ENCODE data around the gene TCAF1. TPM values are rescaled to one million over a fixed set of nuclear protein-coding genes. Genes with fewer than 3 reads are reported as not detected.

TCAF1 gene
- total RNA-seq, 6 donors from 2014 or later: 17.8 to 40.1 (median 26.5) TPM

DNA sequence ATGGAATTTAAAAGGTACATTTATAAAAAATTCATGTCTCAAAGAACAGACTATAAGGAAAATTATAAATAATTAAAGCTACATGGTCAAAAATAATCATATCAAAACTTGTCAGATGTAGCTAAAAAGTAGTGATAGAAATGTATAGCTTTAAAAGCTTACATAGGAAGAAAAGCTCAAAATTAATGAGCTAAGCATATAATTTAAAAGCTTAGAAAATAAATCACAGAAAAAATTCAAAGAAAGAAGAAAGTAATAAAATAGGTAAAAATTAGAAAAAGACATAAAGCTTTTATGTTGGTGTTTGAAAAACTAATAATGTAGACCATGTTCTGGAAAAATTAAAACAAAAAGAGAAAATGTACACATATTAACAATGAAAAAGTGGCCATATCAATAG is 5.3 kb downstream of the TCAF1 start:
- H3K27me3 ChIP-seq: no peaks in the 10 kb centered on the region
- no peak overlapping the region for H3K4me3 ChIP-seq
- H3K36me3 ChIP-seq: no peaks in the 10 kb centered on the region
- H3K9me3 ChIP-seq: no peaks in the 10 kb centered on the region
- TF ChIP-seq EP300 (IDR thresholded peaks at IDR 0.05) (no peak), POLR2AphosphoS5 (IDR thresholded peaks at IDR 0.05) (no peak), POLR2A (IDR thresholded peaks at IDR 0.05) (no peak)
- TF ChIP-seq, protein P1, sequence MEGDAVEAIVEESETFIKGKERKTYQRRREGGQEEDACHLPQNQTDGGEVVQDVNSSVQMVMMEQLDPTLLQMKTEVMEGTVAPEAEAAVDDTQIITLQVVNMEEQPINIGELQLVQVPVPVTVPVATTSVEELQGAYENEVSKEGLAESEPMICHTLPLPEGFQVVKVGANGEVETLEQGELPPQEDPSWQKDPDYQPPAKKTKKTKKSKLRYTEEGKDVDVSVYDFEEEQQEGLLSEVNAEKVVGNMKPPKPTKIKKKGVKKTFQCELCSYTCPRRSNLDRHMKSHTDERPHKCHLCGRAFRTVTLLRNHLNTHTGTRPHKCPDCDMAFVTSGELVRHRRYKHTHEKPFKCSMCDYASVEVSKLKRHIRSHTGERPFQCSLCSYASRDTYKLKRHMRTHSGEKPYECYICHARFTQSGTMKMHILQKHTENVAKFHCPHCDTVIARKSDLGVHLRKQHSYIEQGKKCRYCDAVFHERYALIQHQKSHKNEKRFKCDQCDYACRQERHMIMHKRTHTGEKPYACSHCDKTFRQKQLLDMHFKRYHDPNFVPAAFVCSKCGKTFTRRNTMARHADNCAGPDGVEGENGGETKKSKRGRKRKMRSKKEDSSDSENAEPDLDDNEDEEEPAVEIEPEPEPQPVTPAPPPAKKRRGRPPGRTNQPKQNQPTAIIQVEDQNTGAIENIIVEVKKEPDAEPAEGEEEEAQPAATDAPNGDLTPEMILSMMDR (IDR thresholded peaks at IDR 0.05): no peak
- no peak overlapping the region for H3K27ac ChIP-seq
- no peak for DNase-seq
- ATAC-seq (ENCODE audit: low FRiP score in 2 of 2): no peak
- peaks cover 11 to 18% (median 16%) of the 10 kb centered on the region in 4 donors for H3K4me1 ChIP-seq

GRCh38 chr7:143892527-143893300 is 9.3 kb downstream of the TCAF1 start:
- DNase-seq (no peak), ATAC-seq (ENCODE audit: low FRiP score in 2 of 2) (no peak)
- 90 to 92% methylated on average over 5 of the region's 5 CpGs for WGBS, 2 donors
- H3K4me3 ChIP-seq: no peak overlapping the region
- H3K36me3 ChIP-seq: no peaks in the 10 kb centered on the region
- H3K27ac ChIP-seq: no peak overlapping the region
- no peak for TF ChIP-seq POLR2AphosphoS5 (IDR thresholded peaks at IDR 0.05)
- no peak for TF ChIP-seq EP300 (IDR thresholded peaks at IDR 0.05)
- TF ChIP-seq POLR2A (IDR thresholded peaks at IDR 0.05): no peak
- TF ChIP-seq, protein P1 (IDR thresholded peaks at IDR 0.05): no peak
- H3K4me1 ChIP-seq: no peaks in the 10 kb centered on the region
- H3K27me3 ChIP-seq: no peaks in the 10 kb centered on the region
- H3K9me3 ChIP-seq: no peaks in the 10 kb centered on the region

DNA sequence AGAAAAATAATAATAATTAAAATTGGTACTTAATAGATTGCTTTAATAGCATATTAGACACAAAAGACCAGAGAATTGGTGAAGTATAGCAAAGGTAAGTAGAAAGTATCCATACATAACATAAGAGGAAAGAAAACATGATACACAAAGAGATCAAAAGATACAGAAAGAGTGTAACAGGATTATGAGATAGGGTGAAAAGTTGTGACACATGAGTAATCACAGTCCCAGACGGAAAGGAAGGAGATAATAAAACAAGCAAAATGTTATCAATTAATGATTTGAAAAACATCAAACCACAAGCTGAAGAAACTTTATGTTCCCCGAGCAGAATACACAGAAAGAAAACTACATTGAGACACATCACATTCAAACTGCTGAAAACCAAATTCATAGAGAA is 10.5 kb downstream of the TCAF1 start:
- no peak overlapping the region for H3K4me3 ChIP-seq
- no peaks in the 10 kb centered on the region for H3K27me3 ChIP-seq
- H3K4me1 ChIP-seq: no peaks in the 10 kb centered on the region
- TF ChIP-seq EP300 (IDR thresholded peaks at IDR 0.05): no peak
- TF ChIP-seq POLR2AphosphoS5 (IDR thresholded peaks at IDR 0.05): no peak
- TF ChIP-seq, protein P1 (IDR thresholded peaks at IDR 0.05): no peak
- TF ChIP-seq POLR2A (IDR thresholded peaks at IDR 0.05): no peak
- no peaks in the 10 kb centered on the region for H3K36me3 ChIP-seq
- DNase-seq: no peak
- ATAC-seq (ENCODE audit: low FRiP score in 2 of 2): no peak
- H3K9me3 ChIP-seq: no peaks in the 10 kb centered on the region
- no peak overlapping the region for H3K27ac ChIP-seq
- 81 to 87% methylated on average over 2 of the region's 2 CpGs for WGBS, 2 donors

DNA sequence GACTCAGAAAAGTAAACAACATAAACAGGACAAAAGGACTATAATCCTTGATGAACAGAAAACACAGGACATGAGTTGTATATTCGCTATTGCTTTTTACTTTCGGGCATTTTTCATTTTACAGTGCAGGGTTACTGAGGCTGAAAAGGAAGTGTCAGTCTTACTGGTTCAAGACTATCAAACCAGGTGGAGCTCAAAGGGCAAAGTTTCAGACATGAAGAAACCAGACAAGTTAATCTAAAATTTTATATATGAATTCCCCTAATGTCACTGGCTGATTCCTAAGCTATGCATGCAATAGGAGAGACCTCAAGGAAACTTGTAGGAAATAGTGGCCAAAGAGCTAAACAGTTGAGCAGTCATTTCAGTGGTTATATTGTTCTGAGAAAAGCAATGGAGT is 11.4 kb downstream of the TCAF1 start:
- H3K27me3 ChIP-seq: no peaks in the 10 kb centered on the region
- no peaks in the 10 kb centered on the region for H3K36me3 ChIP-seq
- no peak overlapping the region for H3K4me3 ChIP-seq
- WGBS, 2 donors: 95% methylated on average over 2 of the region's 2 CpGs
- ATAC-seq (ENCODE audit: low FRiP score in 2 of 2) (no peak), DNase-seq (no peak)
- no peak for TF ChIP-seq POLR2A (IDR thresholded peaks at IDR 0.05)
- TF ChIP-seq, protein P1 (IDR thresholded peaks at IDR 0.05): no peak
- no peak for TF ChIP-seq EP300 (IDR thresholded peaks at IDR 0.05)
- TF ChIP-seq POLR2AphosphoS5 (IDR thresholded peaks at IDR 0.05): no peak
- H3K9me3 ChIP-seq: no peaks in the 10 kb centered on the region
- H3K4me1 ChIP-seq: no peaks in the 10 kb centered on the region
- H3K27ac ChIP-seq: no peak overlapping the region

- DNase-seq (no peak), ATAC-seq (ENCODE audit: low FRiP score in 2 of 2) (no peak)
- TF ChIP-seq, protein P1 (IDR thresholded peaks at IDR 0.05): no peak
- TF ChIP-seq POLR2AphosphoS5 (IDR thresholded peaks at IDR 0.05) (no peak), EP300 (IDR thresholded peaks at IDR 0.05) (no peak)
- Histone ChIP-seq H3K36me3 (no peaks in the 10 kb centered on the region), H3K4me3 (no peak overlapping the region), H3K4me1 (peaks cover 0 to 8% (median 0%) of the 10 kb centered on the region in 4 donors), H3K27ac (no peak overlapping the region), H3K9me3 (no peaks in the 10 kb centered on the region), H3K27me3 (no peaks in the 10 kb centered on the region)
- 93 to 97% methylated on average over 2 of the region's 2 CpGs for WGBS, 2 donors
Observed at GRCh38 chr7:143889068-143889467, 12.9 kb downstream of the TCAF1 start.
